Astrocyte (in vitro differentiated cells and primary cell): ENCODE results near the gene TRRAP. TPM values are rescaled to one million over a fixed set of nuclear protein-coding genes. Genes with fewer than 3 reads are reported as not detected.

Experiments
- DNase-seq: peaks from one replicate; pipeline ENCODE4 v3.0.0-alpha.2; 2010; ENCODE audit warnings: low read depth
- FAIRE-seq: peaks from 2 replicates; lab custom pipeline; 2011; peaks lifted over from hg19 to GRCh38; lab: Jason Lieb, UNC
- H2AFZ ChIP-seq: 2 replicates; pipeline ENCODE4 v1.6.0; 2012; ENCODE audit warnings: low read depth, low read length, inconsistent platforms
- H3K27ac ChIP-seq: 2 replicates; pipeline ENCODE4 v1.5.1; 2011; ENCODE audit warnings: low read depth, low read length, inconsistent platforms
- H3K27me3 ChIP-seq: 2 replicates; pipeline ENCODE4 v1.6.0; 2011; ENCODE audit warnings: low read length, inconsistent platforms; ENCODE audit not compliant: insufficient read depth
- H3K36me3 ChIP-seq: 2 replicates; pipeline ENCODE4 v1.5.1; 2011; ENCODE audit warnings: low read length, inconsistent platforms; ENCODE audit not compliant: insufficient read depth
- H3K4me1 ChIP-seq: 2 replicates; pipeline ENCODE4 v1.5.1; 2011; ENCODE audit warnings: low read length, inconsistent platforms; ENCODE audit not compliant: insufficient read depth
- H3K4me2 ChIP-seq: 2 replicates; pipeline ENCODE4 v1.6.0; 2012; ENCODE audit warnings: low read length, inconsistent platforms
- H3K4me3 ChIP-seq: 2 replicates; pipeline ENCODE4 v1.5.1; 2011; ENCODE audit warnings: low read depth, mild to moderate bottlenecking, low read length, inconsistent platforms; ENCODE audit not compliant: insufficient read depth
- H3K79me2 ChIP-seq: 2 replicates; pipeline ENCODE4 v1.6.0; 2012; ENCODE audit warnings: mild to moderate bottlenecking, low read length, inconsistent platforms; ENCODE audit not compliant: insufficient read depth
- H3K9ac ChIP-seq: 2 replicates; pipeline ENCODE4 v1.6.0; 2012; ENCODE audit warnings: mild to moderate bottlenecking, low read length, inconsistent platforms
- H3K9me3 ChIP-seq: 2 replicates; pipeline ENCODE4 v1.5.1; 2012; ENCODE audit warnings: low read depth, mild to moderate bottlenecking, low read length, inconsistent platforms; ENCODE audit not compliant: insufficient read depth
- H4K20me1 ChIP-seq: 2 replicates; pipeline ENCODE4 v1.6.0; 2012; ENCODE audit warnings: low read length, inconsistent platforms; ENCODE audit not compliant: insufficient read depth
- H3K27ac Mint-ChIP-seq: one replicate; pipeline ENCODE4 v1.8.0; 2021; ENCODE audit warnings: mild to moderate bottlenecking, mixed read lengths; ENCODE audit not compliant: unreplicated experiment
- H3K27me3 Mint-ChIP-seq: one replicate; pipeline ENCODE4 v1.8.0; 2021; ENCODE audit warnings: low read depth, mixed read lengths; ENCODE audit not compliant: unreplicated experiment
- H3K36me3 Mint-ChIP-seq: one replicate; pipeline ENCODE4 v1.8.0; 2021; ENCODE audit warnings: low read depth, mixed read lengths; ENCODE audit not compliant: unreplicated experiment
- H3K4me1 Mint-ChIP-seq: one replicate; pipeline ENCODE4 v1.8.0; 2021; ENCODE audit warnings: low read depth, mixed read lengths; ENCODE audit not compliant: unreplicated experiment
- H3K4me3 Mint-ChIP-seq: one replicate; pipeline ENCODE4 v1.8.0; 2021; ENCODE audit warnings: mild to moderate bottlenecking, moderate library complexity, mixed read lengths; ENCODE audit not compliant: unreplicated experiment
- H3K9me3 Mint-ChIP-seq: one replicate; pipeline ENCODE4 v1.8.0; 2021; ENCODE audit warnings: mild to moderate bottlenecking, mixed read lengths; ENCODE audit not compliant: unreplicated experiment
- EZH2 ChIP-seq: IDR thresholded peaks from 2 replicates; pipeline ENCODE4 v1.6.1; 2012; ENCODE audit warnings: mild to moderate bottlenecking, low read length, inconsistent platforms; ENCODE audit not compliant: insufficient read depth
- total RNA-seq: library from RNA; stranded (reverse); gene quantifications from 2 replicates; pipeline ENCODE4 v1.2.1, GENCODE V29; 2021
- TF ChIP-seq, protein P1 (sequence below): IDR thresholded peaks from 2 replicates; pipeline ENCODE4 v1.5.1; 2011; ENCODE audit warnings: low read depth, mild to moderate bottlenecking, inconsistent platforms, low read length, moderate library complexity; ENCODE audit not compliant: insufficient read depth

The TRRAP gene
- total RNA-seq, 1 donor from 2014 or later: 33.5 TPM

DNA sequence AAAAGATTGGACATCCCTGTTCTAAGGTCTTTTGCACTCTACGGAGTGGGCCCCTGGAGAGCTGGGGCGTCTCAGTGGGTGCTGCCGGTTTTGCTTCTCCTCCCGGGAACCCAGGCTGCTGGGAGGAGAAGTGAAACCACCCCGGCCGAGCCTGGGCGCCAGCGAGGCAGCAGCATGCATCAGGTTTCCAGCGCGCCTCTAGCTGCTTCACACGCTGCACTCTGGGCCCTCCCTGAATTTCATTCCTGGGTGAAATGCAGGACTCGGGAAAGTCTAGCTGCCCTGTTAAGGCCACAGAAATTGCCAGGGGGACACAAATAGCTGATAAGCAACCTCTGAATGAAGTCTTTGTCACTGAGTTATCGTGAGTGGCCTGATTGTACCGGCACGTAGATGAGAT is 127.4 kb downstream of the TRRAP start:
- Histone ChIP-seq H3K9me3 (no peaks in the 10 kb centered on the region), H3K4me2 (no peak overlapping the region), H3K27me3 (no peaks in the 10 kb centered on the region), H4K20me1 (peaks cover 25% of the 10 kb centered on the region), H3K9ac (no peak overlapping the region), H3K36me3 (peaks cover 32% of the 10 kb centered on the region), H3K79me2 (no peaks in the 10 kb centered on the region), H2AFZ (no peak overlapping the region), H3K4me1 (peaks cover 14% of the 10 kb centered on the region), H3K27ac (no peak overlapping the region), H3K4me3 (no peak overlapping the region)
- H3K27ac Mint-ChIP-seq: no peak overlapping the region
- FAIRE-seq (no peak), DNase-seq (no peak)
- H3K27me3 Mint-ChIP-seq: no peaks in the 10 kb centered on the region
- peaks cover 28% of the 10 kb centered on the region for H3K36me3 Mint-ChIP-seq
- no peaks in the 10 kb centered on the region for H3K9me3 Mint-ChIP-seq
- peaks cover 20% of the 10 kb centered on the region for H3K4me1 Mint-ChIP-seq
- TF ChIP-seq EZH2: no peak
- TF ChIP-seq, protein P1, sequence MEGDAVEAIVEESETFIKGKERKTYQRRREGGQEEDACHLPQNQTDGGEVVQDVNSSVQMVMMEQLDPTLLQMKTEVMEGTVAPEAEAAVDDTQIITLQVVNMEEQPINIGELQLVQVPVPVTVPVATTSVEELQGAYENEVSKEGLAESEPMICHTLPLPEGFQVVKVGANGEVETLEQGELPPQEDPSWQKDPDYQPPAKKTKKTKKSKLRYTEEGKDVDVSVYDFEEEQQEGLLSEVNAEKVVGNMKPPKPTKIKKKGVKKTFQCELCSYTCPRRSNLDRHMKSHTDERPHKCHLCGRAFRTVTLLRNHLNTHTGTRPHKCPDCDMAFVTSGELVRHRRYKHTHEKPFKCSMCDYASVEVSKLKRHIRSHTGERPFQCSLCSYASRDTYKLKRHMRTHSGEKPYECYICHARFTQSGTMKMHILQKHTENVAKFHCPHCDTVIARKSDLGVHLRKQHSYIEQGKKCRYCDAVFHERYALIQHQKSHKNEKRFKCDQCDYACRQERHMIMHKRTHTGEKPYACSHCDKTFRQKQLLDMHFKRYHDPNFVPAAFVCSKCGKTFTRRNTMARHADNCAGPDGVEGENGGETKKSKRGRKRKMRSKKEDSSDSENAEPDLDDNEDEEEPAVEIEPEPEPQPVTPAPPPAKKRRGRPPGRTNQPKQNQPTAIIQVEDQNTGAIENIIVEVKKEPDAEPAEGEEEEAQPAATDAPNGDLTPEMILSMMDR: no peak
- H3K4me3 Mint-ChIP-seq: no peak overlapping the region

- no peak overlapping the region for H3K27ac Mint-ChIP-seq
- no peak overlapping the region for H3K9ac ChIP-seq
- H3K36me3 ChIP-seq: peaks cover 38% of the 10 kb centered on the region
- TF ChIP-seq EZH2: no peak
- TF ChIP-seq, protein P1: no peak
- H3K9me3 Mint-ChIP-seq: no peaks in the 10 kb centered on the region
- no peak overlapping the region for H3K4me2 ChIP-seq
- H3K27me3 ChIP-seq: no peaks in the 10 kb centered on the region
- H3K4me1 ChIP-seq: peaks cover 3% of the 10 kb centered on the region
- H2AFZ ChIP-seq: no peak overlapping the region
- no peaks in the 10 kb centered on the region for H3K27me3 Mint-ChIP-seq
- H3K4me1 Mint-ChIP-seq: peaks cover 9% of the 10 kb centered on the region
- DNase-seq: no peak
- no peak overlapping the region for H3K27ac ChIP-seq
- peaks cover 25% of the 10 kb centered on the region for H4K20me1 ChIP-seq
- H3K79me2 ChIP-seq: no peaks in the 10 kb centered on the region
- H3K9me3 ChIP-seq: no peaks in the 10 kb centered on the region
- H3K36me3 Mint-ChIP-seq: peaks cover 37% of the 10 kb centered on the region
- H3K4me3 ChIP-seq: no peak overlapping the region
- FAIRE-seq: no peak
- no peak overlapping the region for H3K4me3 Mint-ChIP-seq
Measured at GRCh38 chr7:99006739-99007424, 128.6 kb downstream of the TRRAP start.

DNA sequence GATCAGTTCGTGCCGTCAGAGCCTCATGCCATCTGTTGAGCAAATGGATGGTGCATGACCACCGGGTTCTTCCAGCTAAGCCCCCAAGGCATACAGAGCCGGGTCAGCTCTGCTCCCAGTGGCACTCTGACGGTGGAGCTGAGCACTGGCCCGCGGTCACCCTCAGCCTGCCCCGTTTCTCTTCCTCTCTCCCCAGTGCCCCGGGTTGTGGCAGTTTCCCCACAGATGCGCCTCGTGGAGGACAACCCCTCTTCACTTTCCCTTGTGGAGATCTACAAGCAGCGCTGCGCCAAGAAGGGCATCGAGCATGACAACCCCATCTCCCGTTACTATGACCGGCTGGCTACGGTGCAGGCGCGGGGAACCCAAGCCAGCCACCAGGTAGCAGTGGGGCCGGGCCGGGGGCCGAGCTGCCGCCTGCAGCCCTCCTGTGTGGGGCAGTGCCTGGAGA is 129.9 kb downstream of the TRRAP start:
- Mint-ChIP-seq H3K9me3 (no peaks in the 10 kb centered on the region), H3K4me3 (no peak overlapping the region), H3K27ac (no peak overlapping the region), H3K4me1 (peaks cover under 1% of the 10 kb centered on the region), H3K27me3 (no peaks in the 10 kb centered on the region), H3K36me3 (peaks cover 33% of the 10 kb centered on the region)
- H3K27me3 ChIP-seq: no peaks in the 10 kb centered on the region
- no peak overlapping the region for H3K4me3 ChIP-seq
- H3K4me1 ChIP-seq: peaks cover 3% of the 10 kb centered on the region
- FAIRE-seq: no peak
- H2AFZ ChIP-seq: no peak overlapping the region
- H3K36me3 ChIP-seq: peaks cover 44% of the 10 kb centered on the region
- no peak for DNase-seq
- no peak overlapping the region for H3K4me2 ChIP-seq
- TF ChIP-seq, protein P1: no peak
- TF ChIP-seq EZH2: no peak
- H3K9ac ChIP-seq: no peak overlapping the region
- no peaks in the 10 kb centered on the region for H3K79me2 ChIP-seq
- no peak overlapping the region for H3K27ac ChIP-seq
- no peaks in the 10 kb centered on the region for H3K9me3 ChIP-seq
- H4K20me1 ChIP-seq: peaks cover 17% of the 10 kb centered on the region
